Effector CD4-positive, alpha-beta T cell (primary cell): Measurements from ENCODE around the gene SAMD4A.
"Not testable (repeated sequence)": the region's sequence is repeated elsewhere in the genome, so short reads cannot be mapped to it uniquely, and the experiment has no call there.

ENCODE experiments used
- DNase-seq: peaks from one replicate; pipeline ENCODE4 v3.0.0-alpha.2; 2020

SAMD4A gene

DNA sequence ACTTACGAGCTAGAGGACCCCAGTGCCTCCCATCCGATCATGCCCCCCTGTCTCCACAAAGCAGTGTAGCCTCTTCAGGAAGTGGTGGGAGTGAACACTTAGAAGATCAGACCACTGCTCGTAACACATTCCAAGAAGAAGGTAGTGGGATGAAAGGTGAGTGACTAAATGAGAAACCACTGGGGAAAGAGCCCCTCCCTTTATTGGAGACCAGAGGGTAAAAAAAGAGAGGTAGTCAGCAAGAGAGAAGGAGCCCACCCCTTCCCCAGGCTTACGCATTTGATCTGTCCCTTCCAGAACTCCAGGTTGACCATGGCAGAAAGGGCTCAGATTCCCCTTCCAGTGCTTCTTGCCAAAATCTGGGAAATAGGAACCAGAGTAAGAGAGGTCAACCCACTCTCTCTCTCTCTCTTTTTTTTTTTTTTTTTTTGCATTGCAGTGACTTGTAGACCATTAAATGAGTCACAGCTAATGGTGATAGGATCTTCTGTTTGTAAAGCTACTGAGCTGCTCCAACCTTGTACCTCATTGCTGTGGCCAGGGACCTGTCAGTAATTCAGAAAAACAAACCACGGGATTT lies 170.3 kb downstream of the SAMD4A start:
- DNase-seq = no peak

- DNase-seq = no peak
Observed at GRCh38 chr14:54738009-54738408, 171.1 kb downstream of the SAMD4A start.

DNA sequence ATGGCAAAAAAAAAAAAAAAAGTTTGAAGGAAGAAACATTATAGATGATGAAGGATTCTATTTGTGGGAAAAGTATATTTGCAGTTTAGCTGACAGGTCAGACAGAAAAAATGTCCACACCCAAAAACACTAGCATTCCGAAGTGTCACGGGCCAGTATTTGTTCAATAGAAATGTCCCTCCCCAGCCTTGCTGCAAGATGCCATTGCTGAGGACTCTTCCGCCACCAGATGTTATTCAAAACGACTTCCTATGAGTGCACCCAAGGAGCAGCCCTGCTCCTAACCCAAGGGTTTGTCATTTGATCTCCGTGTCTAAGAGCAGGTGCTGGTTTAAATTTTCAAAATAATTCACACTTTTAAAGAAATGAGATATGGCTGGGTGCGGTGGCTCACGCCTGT lies 172.6 kb downstream of the SAMD4A start:
- DNase-seq = no peak

- DNase-seq = no peak
Observed at GRCh38 chr14:54742492-54743350, 175.8 kb downstream of the SAMD4A start.

DNA sequence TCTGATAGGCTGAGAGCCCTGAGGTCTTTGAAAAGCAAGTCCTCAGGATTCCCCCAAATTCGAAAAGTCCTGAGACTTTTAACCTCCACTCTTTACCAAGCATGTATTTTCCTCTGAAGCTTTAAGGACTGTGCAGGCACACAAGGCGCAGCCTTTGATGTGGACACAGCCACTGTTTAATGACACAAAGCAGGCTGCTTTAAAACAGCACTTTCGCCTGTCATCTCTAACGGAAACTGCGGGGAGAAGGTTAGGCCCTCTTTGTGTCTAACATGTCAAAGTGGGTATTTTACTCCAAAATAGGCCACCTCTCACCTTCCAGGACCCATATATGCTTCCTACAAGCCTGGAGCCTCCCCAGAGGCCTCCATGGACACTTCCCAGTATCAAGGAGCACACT lies 176.5 kb downstream of the SAMD4A start:
- DNase-seq = no peak

GRCh38 chr14:54746019-54746418 lies 179.1 kb downstream of the SAMD4A start:
- DNase-seq = no peak

DNA sequence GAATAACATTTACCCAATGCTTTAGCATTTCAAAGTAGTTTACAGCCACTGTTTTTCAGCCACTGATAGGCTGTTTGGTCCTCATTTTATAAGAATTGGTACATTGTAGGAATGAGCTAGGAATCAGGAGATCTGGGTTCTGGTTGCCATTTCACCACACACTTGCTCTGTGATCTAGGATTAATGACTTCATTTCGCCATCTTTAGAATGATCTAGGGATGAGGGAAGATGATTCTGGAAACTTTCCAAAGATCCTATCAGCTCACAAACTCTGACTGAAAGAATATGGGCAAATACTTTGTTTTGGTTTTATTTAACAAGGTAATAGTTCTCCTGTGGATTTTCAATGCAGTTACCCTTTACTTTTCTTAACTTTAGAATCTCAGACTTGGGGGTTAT lies 180.7 kb downstream of the SAMD4A start:
- DNase-seq = no peak

- DNase-seq = no peak
Observed at GRCh38 chr14:54749180-54749579, 182.3 kb downstream of the SAMD4A start.

DNA sequence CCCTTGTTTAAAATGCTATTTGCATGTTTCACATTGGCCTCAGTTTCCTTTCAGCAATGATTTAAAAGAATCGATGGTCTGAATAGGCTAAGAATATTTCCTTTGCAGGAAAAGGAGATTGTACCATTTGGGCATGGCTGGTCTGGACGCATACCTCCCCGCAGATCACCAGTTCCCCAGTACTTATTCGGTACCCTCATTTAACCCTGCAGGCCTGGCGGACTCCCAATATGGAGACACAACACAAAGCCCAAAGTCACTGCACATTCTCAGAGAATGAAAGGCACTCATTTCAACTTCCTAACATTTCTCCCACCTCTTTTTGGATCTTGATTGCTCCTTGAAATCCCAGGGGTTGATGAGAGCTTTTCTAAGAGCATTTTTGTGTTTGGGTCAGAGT lies 182.8 kb downstream of the SAMD4A start:
- no peak for DNase-seq

- DNase-seq = not testable (repeated sequence)
Observed at GRCh38 chr14:54752611-54753010, 185.7 kb downstream of the SAMD4A start.

DNA sequence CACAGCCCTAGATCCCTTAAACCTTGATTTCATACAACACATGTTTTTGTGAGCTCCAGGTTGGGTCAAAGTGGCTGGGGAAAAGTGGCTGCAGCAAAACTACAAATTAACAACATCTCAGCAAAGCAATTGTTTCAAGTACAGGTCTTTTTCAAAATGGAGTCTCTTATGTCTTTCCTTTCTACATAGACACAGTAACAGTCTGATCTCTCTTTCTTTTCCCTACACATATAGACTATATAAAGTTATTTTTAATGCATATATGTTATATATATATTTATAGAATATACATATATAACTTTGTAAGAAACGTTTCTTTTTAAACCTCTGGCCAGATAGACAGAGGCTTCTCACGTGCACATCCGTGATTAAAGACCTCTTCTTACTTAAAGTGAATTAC lies 186.5 kb downstream of the SAMD4A start:
- DNase-seq = not testable (repeated sequence)

DNA sequence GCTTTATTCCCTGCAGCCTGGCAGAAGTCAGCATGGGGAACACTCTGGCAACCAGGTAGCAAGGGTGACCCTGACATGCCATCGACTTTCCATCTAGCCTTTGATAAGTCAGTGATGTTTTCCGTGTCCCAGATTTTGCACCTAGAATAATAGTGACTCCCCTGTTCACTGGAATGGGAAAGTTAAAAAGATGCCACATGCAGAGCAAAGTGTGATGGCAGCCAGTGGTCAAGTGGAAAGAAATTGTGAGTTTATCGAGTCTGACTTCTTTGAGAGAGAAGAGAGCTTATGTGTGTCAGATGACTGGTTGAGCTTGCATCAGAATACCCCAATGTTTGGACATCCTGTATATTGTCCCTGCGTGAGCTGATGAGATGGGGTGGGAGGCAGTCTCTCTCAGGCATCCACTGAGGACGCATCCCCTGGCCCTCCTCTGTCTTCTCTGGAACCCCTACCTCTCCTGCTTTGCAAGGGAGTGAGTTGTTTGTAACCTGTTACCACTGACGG lies 187.2 kb downstream of the SAMD4A start:
- DNase-seq = no peak

DNA sequence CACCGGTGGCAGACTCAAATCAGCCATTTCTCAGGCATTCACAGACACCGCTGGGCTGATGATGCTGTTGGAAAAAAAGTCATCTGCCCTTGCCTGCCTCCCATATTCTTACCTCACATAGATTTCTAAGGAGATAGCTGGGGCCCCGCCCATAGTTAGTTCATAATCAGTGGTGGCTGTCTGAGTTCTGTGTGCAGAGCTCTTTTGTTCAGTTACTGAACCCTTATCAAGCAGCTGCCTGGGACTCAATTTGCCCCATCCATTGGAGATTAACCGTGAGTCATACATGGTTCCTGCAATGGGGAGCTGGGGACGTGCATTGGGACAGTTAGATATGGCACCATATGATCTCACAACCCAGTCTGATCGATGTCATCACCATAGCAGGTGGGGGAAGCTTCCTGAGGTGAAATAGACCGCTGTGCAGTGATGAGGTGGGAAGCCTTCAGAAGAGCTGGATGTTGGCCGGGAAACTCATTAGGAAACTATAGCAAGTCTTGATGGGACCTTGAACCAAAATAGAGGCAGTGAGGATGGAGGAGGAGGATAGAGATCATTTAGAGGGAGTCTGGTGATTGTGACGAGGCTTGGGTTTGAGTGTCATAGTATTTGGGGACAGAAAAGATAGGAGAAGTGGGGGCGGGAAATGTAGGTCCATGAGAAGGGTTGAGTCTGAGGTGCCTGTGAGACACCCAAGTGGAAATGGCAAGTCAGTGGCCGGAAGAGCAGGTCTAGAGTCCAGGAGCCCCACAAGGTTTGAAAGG lies 187.9 kb downstream of the SAMD4A start:
- no peak for DNase-seq

- DNase-seq = no peak
Observed at GRCh38 chr14:54756656-54757392, 189.9 kb downstream of the SAMD4A start.

DNA sequence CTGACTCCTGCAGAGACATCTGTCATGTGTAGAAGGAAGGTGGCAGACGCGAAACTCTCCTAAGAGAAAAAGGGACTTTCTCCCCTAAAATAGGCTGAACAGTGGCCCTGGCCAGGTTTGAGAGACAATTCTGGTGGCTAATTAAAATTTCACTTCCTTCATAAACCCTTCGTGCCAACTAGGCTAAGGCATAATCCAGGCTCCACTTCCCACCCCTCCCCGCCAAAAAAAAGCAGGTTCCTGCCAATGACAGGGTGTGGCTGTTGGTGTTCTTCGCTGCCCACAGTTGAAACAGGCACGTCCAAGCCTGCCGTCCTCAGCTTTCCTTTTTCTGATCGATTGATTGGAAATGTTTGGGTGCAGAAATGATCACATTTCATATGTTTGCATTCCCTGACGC lies 191.1 kb downstream of the SAMD4A start:
- no peak for DNase-seq

DNA sequence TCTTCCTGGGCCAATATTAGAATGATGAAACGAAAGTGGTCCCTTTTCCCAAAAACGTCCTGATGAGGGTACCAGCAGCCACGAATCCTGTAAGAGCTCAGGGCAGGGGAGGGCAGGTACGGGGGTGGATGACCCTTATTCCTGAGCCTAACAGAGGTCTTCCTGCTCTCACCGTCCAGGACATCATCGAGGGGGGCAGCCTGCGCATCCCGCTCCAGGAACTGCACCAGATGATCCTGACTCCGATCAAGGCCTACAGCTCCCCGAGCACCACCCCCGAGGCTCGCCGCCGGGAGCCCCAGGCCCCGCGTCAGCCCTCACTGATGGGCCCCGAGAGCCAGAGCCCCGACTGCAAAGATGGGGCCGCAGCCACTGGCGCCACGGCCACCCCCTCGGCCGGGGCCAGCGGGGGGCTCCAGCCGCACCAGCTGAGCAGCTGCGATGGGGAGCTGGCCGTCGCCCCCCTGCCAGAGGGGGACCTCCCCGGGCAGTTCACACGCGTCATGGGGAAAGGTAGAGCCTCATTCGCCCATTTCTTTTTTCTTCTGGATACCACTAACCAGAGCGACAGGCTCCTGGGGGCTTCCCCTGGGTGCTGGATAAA lies 193.2 kb downstream of the SAMD4A start:
- no peak for DNase-seq

DNA sequence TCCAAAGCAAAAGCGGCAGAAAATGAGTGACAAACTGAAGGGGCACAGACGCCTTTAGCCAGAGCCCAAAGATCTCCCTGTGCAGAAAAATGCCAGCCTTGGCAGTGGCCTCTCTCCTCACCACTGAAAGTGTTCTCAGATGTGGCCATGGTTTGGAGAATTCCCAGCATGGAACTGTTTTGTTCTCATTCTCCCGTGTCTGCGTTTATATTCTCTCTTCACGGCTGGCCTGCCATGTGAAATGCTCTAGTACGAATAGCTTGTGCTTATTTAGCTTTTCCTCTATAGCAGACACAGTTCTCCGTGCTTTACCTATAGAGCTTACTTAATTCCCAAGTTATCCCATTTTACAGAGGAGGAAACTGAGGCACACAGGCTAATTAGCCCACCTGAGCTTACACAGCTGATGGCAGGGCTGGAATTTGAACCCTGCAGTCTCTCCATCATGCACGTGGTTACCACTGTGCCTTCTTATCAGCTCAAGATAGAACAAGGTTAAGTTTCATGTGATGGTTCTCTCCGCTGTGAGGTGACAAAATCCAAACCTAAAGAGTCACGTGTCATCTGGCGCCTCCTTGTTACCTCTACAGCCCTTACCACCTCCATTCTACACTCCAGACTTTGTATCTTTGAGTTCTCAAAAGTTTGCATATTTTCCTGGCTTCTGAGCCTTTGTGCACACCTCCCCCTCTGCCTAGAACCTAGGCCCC lies 194.1 kb downstream of the SAMD4A start:
- no peak for DNase-seq

- DNase-seq = no peak
Observed at GRCh38 chr14:54761835-54762234, 194.9 kb downstream of the SAMD4A start.

DNA sequence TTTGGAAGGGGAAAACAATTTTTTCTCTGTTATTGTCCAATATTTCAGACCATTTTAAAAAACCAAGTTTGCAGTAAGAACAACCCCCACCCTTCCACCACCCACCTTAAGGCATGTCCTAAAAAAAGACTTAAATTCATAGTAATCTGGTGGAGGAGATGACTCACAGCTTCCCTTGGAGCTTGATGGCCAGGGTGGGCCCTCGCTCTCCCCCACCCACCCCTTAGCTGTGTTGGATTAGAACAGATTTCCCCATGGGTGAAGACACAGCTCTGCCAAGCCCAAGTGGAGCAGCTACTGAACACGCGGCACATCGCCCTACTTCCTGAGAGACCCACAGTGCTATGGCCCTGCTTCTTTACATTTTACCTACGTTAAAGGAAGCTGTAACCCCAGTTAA lies 195.4 kb downstream of the SAMD4A start:
- no peak for DNase-seq

- DNase-seq = no peak
Observed at GRCh38 chr14:54763761-54764160, 196.8 kb downstream of the SAMD4A start.

DNA sequence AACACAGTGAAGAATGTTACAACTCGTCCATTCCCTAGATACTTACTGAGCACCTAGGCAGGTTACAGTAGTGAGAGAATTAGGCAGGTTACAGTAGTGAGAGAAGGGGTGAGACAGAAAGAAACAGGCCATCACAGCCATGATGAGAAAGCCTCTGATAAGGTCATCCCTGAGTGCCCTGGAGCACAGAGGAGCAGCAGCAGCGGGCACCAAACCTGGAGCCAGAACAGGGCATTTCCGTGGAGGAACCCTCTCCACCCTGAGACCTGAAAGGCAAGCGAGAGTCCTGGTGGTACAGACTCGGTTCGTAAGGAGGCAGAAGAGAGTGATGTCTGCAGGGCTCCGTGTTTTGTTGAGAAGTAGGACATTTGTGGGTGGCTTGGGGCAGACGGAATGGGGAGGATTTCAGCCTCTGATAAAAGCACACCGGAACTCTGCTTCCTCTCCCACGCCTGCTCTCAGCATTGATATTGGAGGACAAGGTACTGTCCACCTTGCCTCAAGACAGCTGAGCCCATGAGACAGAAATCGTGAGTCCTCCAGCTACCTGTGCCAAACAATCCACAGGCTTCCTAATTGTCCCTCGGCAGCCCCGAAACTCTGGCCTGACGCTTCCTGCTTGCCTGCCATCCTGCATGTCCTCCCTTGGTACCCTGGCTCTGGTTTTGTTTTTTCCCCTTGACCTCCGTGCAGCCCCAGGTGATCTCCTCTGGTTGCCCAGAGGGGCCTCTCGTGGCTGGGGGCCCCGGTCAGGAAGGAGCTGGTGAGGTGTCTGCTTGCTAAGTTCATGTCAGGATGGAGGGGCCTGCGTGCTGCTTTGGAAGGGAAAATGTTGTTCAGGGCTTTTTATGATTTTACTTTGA lies 199.6 kb downstream of the SAMD4A start:
- DNase-seq = no peak
